Stimulated activated effector memory CD8-positive, alpha-beta T cell treated with anti-CD3 and anti-CD28 coated beads, Interleukin-12 subunit alpha, Interleukin-12 subunit beta, amount 100 ng/mL, for 72 hours (primary cell): Measurements from ENCODE around the gene CARD9.

ENCODE experiments used
- ATAC-seq: fragments of 150-1000 bp; cut with Tn5 transposase; 2 replicates; pipeline ENCODE4 v1.10.0; 2021
- DNase-seq, 2 donors: peaks; one replicate each; pipeline ENCODE4 v3.0.0; 2021 to 2022; ENCODE audit warnings: low spot score in 2 of 2
- H3K27ac Mint-ChIP-seq: one replicate; pipeline ENCODE4 v1.8.0; 2022; ENCODE audit warnings: mild to moderate bottlenecking, mixed read lengths
- H3K36me3 Mint-ChIP-seq: one replicate; pipeline ENCODE4 v1.8.0; 2022; ENCODE audit warnings: mild to moderate bottlenecking, mixed read lengths
- H3K4me1 Mint-ChIP-seq: one replicate; pipeline ENCODE4 v1.8.0; 2022; ENCODE audit warnings: mixed read lengths
- H3K4me3 Mint-ChIP-seq: one replicate; pipeline ENCODE4 v1.8.0; 2022; ENCODE audit warnings: mild to moderate bottlenecking, mixed read lengths
- H3K9me3 Mint-ChIP-seq: one replicate; pipeline ENCODE4 v1.8.0; 2022; ENCODE audit warnings: mixed read lengths

CARD9 gene

DNA sequence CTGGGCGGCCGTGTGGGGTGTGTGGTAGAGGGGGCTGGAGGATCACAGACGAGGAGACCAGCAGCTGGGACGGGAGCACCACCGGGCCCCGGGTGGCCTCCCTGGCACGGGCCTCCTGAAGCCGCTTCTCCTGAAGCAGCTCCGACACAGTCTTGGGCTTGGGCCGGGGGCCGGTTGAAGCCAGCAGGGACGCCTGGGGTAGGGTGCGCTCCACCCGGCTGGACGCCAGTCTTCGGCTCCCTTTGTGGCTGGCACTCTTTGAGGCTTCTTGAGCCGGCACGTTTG, 5.5 kb upstream of the CARD9 start:
- Mint-ChIP-seq H3K4me1 (no peaks in the 10 kb centered on the region), H3K4me3 (no peak overlapping the region), H3K36me3 (peaks cover 40% of the 10 kb centered on the region), H3K27ac (no peak overlapping the region), H3K9me3 (no peaks in the 10 kb centered on the region)
- no peak for ATAC-seq
- DNase-seq, result no peak

DNA sequence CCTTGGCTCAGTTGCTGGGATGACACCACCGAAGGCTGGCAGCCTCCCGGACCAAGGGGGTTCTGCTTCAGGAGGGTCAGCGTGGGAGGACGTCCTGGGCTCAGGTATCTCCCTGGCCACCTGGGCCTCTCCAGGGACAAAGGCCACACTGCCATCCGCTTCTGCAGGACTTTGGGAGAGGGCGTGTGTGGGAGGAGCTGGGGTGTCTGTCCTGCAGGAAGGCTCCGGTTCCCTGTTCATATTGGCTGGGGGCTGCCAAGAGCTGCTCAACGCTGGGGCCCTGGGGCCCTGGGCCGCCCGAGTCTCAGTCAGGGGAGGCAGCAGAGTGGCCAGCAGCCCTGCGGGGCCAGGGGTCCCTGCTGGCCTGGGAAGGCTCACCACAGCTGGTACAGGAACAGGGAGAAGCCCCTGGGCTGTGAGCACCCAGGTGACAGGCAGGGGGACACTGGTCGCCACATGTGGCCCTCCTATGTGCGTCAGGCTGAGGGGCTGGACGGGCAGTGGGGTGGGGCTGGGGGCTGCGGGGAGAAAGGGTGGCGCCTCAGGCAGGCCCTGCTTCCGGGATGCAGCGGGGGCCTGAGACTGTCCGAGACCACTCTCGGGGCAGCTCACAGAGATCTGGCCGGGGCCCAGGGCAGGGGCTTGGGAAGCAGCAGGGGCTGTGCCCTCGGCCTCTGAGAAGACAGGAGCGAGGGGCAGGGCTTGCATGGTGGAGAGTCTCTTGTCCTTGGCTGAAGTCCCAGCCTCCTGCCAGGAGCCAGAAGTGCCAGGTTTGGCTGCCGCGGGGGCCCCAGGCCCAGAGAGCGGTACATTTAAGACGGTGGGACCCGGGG, 4.9 kb upstream of the CARD9 start:
- no peaks in the 10 kb centered on the region for H3K9me3 Mint-ChIP-seq
- no peaks in the 10 kb centered on the region for H3K4me1 Mint-ChIP-seq
- DNase-seq, result no peak
- ATAC-seq, result no peak
- H3K36me3 Mint-ChIP-seq, result peaks cover 35% of the 10 kb centered on the region
- no peak overlapping the region for H3K4me3 Mint-ChIP-seq
- H3K27ac Mint-ChIP-seq, result no peak overlapping the region

GRCh38 chr9:136377341-136378169, 4.1 kb upstream of the CARD9 start:
- Mint-ChIP-seq H3K9me3 (no peaks in the 10 kb centered on the region), H3K4me3 (no peak overlapping the region), H3K4me1 (peaks cover 5% of the 10 kb centered on the region), H3K27ac (no peak overlapping the region), H3K36me3 (peaks cover 31% of the 10 kb centered on the region)
- ATAC-seq (no peak), DNase-seq (no peak)

DNA sequence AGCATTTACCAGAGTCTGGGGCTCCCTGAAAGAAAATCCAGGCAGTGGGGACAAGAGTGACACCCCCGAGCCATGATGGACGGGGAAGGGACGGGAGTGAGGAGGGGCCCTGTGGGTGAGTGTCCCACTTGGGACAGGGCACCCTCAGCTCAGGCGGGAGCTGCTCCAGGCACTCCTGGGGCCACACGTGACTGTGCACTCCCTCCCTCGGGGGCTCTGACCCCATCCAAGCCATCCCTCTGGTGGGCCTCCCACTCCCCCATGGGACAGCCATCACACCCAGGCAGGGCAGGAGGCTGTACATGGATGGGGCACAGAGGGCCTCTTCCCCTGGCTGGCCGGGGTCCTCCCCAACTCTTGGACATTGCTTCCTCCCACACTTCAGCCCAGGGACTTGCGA, 3.0 kb upstream of the CARD9 start:
- no peak overlapping the region for H3K4me3 Mint-ChIP-seq

GRCh38 chr9:136375096-136375495, 1.6 kb upstream of the CARD9 start:
- Mint-ChIP-seq H3K4me3 (no peak overlapping the region), H3K4me1 (peaks cover 5% of the 10 kb centered on the region), H3K27ac (no peak overlapping the region), H3K9me3 (no peaks in the 10 kb centered on the region), H3K36me3 (peaks cover 14% of the 10 kb centered on the region)
- DNase-seq (no peak), ATAC-seq (no peak)

More for the DNA sequence above, 3.0 kb upstream of the CARD9 start:
- no peak overlapping the region for H3K27ac Mint-ChIP-seq
- DNase-seq, result no peak
- ATAC-seq, result no peak
- H3K4me1 Mint-ChIP-seq, result peaks cover 5% of the 10 kb centered on the region
- H3K36me3 Mint-ChIP-seq, result peaks cover 22% of the 10 kb centered on the region
- H3K9me3 Mint-ChIP-seq, result no peaks in the 10 kb centered on the region

- peaks cover 14% of the 10 kb centered on the region for H3K36me3 Mint-ChIP-seq
- H3K27ac Mint-ChIP-seq, result no peak overlapping the region
- no peak for DNase-seq
- peaks cover 5% of the 10 kb centered on the region for H3K4me1 Mint-ChIP-seq
- H3K9me3 Mint-ChIP-seq, result no peaks in the 10 kb centered on the region
- ATAC-seq, result no peak
- no peak overlapping the region for H3K4me3 Mint-ChIP-seq
These were observed 710 bp upstream of the CARD9 start for GRCh38 chr9:136374183-136374575.

DNA sequence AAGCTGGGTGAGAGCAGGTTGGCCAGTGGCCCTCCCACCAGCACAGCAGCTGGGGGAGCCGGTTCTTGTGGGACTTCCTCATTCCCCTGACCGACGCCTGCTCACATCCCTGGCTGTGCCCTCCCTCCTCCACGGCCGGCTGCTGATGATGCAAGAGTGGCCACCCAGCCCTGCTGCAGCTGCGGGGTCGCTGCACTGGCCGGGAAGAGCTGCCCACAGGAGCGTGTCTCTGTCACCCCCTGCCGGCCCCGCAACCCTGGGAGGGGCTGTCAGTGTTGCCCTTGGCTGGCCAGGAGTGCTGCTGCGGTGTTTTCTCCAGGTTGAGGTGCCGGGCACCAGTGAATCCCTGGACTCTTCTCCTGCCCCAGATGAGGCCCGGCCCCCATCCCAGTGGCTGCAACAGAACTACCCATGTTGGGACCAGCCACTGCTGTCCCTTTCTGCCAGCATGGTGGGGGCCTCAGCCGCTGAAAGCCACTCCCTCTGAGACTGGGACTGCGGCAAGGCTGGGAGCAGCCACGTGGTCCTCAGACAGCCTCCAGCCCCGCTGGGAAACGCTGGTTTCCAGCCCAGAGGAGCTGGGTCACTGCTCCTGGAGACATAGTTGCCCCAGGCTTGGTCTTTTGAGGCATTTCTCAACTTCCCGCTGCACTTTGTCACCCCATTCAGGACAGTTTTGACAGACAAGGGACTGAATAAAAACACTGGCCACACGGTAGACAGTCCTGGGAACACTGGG, 739 bp downstream of the CARD9 start:
- Mint-ChIP-seq H3K36me3 (peaks cover 14% of the 10 kb centered on the region), H3K27ac (peak overlapping the region; percentile 37), H3K4me1 (peaks cover 5% of the 10 kb centered on the region), H3K9me3 (no peaks in the 10 kb centered on the region), H3K4me3 (peak overlapping the region; percentile 53)
- DNase-seq, result no peak
- ATAC-seq, result no peak

- Mint-ChIP-seq H3K4me1 (peaks cover 5% of the 10 kb centered on the region), H3K9me3 (no peaks in the 10 kb centered on the region), H3K4me3 (peak overlapping the region; percentile 53), H3K27ac (no peak overlapping the region), H3K36me3 (peaks cover 13% of the 10 kb centered on the region)
- DNase-seq (no peak), ATAC-seq (no peak)
These were observed 1.5 kb downstream of the CARD9 start for GRCh38 chr9:136372006-136372405.

DNA sequence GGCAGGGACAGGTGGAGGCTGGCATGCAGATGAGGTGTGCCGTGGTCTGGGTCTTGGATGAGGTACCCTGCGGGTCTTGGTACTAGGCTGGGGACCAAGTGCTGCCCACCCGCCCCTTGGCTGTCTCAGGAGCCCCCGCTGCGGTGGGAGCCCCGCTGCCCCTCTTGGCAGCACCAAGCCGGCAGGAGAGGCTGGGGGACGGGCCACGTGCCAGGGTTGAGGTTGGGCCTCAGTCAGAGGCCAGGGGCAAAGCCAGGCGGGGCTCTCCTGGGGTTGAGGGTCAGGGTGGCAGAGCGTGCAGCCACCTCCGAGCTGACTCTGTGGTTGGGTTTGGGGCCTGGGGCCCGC, 2.0 kb downstream of the CARD9 start:
- Mint-ChIP-seq H3K36me3 (peaks cover 8% of the 10 kb centered on the region), H3K4me1 (peaks cover 5% of the 10 kb centered on the region), H3K27ac (no peak overlapping the region), H3K4me3 (no peak overlapping the region), H3K9me3 (no peaks in the 10 kb centered on the region)
- ATAC-seq (no peak), DNase-seq (no peak)

GRCh38 chr9:136370687-136371532, 2.6 kb downstream of the CARD9 start:
- ATAC-seq (no peak), DNase-seq (no peak)
- Mint-ChIP-seq H3K4me1 (peaks cover 5% of the 10 kb centered on the region), H3K36me3 (peaks cover 6% of the 10 kb centered on the region), H3K4me3 (no peak overlapping the region), H3K9me3 (no peaks in the 10 kb centered on the region), H3K27ac (no peak overlapping the region)

DNA sequence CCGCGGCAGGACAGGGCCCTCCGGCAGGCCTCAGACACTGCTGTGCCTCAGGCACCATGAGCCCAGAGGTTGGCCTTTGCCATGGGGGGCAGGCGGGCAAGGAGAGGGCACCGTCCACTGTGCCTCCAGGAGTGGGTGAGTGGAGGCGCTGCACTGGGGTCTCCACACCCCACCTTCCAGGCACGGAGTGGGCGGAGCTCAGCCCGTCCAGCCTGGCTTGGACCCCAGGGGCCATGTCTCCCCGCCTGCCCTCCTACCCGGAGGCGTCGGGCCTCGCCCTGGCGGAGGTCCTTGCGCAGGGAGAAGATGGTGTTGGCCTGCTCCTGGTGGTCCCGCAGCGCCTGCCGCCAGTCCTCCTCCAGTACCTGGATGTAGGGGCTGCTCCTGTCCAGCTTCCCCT, 3.4 kb downstream of the CARD9 start:
- no peak overlapping the region for H3K4me3 Mint-ChIP-seq
- ATAC-seq, result no peak
- H3K36me3 Mint-ChIP-seq, result no peaks in the 10 kb centered on the region
- no peak overlapping the region for H3K27ac Mint-ChIP-seq
- no peaks in the 10 kb centered on the region for H3K9me3 Mint-ChIP-seq
- peaks cover 5% of the 10 kb centered on the region for H3K4me1 Mint-ChIP-seq
- no peak for DNase-seq

DNA sequence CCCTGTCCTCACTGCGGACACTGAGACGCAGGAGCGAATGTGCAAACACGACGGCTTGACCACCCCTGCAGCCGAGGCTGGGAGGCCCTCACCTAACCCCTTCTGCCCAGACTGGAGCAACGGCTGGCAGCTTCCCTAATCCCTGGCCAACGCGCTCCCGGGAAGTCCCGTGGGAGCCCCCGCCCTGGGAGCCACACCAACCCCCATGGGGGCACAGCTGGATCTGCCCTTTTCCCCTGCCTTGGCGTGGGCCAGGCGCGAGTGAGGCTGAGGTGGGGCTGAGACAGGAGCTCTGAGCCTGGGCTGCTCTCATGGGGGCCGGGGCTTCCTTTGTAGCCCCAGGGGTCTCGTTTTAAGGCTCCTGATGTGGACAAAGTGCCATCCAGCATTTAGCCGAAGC, 5.3 kb downstream of the CARD9 start:
- Mint-ChIP-seq H3K27ac (no peak overlapping the region), H3K36me3 (peaks cover 3% of the 10 kb centered on the region), H3K9me3 (no peaks in the 10 kb centered on the region), H3K4me1 (peaks cover 5% of the 10 kb centered on the region), H3K4me3 (no peak overlapping the region)
- ATAC-seq (no peak), DNase-seq (no peak)

DNA sequence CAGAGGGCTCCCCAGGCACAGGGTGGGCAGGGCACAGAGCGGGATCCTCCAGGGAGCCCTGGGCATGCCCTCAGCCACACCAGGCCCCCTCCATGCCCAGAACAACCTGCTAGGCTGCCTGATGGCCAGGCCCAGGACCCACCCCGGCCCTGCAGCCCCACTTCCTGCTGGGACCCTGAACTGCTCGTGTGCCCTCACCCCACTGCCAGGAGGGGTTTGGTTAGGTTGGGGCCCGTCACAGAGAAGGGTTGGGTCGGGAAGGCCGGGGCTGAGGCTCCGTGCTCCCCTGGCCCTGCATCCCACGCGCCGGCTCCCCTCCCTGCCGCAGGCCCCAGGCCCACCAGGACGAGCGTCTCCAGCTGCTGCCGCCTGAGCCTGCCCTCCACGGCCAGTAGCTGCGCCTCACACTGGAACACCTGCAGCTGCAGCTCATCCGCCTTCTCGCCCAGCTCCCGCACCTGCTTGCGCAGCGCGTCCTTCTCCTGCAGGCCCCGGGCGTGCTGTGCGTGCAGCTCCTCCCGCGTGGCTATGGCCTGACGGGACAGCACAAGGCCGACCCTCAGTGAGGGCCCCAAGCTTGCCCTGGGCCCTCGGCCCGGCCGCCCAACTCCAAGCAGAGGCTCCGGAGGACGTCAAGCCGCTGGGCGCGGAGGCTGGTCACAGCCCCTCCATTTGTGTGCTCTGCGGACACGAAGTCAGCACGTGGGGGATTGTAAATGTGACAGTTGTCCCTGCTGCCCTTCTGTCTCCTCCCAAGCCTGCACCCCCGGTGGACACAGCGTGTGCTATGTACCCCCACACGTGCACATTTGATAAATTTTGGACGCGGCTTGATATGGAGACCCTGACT, 5.9 kb downstream of the CARD9 start:
- Mint-ChIP-seq H3K4me1 (peaks cover 5% of the 10 kb centered on the region), H3K4me3 (no peak overlapping the region), H3K36me3 (peaks cover 8% of the 10 kb centered on the region), H3K9me3 (no peaks in the 10 kb centered on the region), H3K27ac (no peak overlapping the region)
- ATAC-seq (no peak), DNase-seq (no peak)

DNA sequence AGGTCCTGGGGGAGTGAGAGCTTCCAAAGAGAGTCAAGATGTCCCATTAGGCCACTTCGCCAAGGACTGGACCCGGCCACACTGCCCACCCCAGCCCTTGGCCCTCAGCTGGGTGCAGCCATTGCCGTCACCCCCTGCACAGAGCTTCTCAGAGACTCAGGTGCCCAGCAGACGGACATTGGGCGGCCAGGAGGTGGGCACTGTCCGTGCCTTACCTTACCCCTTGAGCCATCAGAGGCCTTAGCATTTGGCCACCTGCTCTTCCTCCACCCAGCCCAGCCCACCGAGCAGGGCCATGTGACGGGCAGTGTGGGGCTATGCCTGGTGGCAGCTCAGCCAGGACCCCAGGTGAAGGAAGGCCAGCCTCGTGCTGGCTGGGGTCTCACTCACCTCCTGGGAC, 6.6 kb downstream of the CARD9 start:
- Mint-ChIP-seq H3K36me3 (peaks cover 8% of the 10 kb centered on the region), H3K4me1 (peaks cover 9% of the 10 kb centered on the region), H3K27ac (peak overlapping the region; percentile 10), H3K4me3 (no peak overlapping the region), H3K9me3 (no peaks in the 10 kb centered on the region)
- no peak for DNase-seq
- ATAC-seq, result no peak
